Measurements from ENCODE around the gene MAPK11. TPM values are rescaled to one million over a fixed set of nuclear protein-coding genes. Genes with fewer than 3 reads are reported as not detected.

Gene MAPK11
- total RNA-seq, 1 experiment from 2014 or later, result 19.3 TPM

DNA sequence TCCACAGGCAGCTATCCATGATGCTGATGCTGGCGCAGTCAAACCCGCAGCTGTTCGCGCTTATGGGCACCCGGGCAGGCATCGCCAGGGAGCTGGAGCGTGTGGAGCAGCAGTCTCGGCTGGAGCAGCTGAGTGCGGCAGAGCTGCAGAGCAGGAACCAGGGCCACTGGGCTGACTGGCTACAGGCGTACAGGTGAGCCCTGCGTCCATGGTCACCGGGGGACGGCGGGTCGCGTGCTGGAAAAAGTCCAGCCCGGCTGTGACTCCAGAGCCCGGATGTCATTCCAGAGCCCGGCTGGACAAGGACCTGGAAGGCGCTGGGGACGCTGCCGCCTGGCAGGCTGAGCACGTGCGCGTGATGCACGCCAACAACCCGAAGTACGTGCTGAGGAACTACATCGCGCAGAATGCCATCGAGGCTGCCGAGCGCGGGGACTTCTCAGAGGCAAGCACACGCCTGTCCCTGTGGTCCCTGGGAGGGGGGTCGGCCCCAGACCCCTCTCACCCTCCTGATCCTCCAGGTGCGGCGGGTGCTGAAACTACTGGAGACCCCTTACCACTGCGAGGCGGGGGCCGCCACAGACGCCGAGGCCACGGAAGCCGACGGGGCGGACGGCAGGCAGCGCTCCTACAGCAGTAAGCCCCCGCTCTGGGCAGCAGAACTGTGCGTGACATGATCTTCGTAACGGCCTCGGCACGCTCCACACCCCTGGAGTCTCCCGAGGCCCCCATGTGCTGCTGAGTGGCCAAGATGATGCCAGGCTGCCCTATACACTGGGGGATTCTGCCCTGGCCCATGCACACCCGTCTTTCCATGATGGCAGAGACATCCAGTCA, 53.3 kb downstream of the MAPK11 start:
- H3K79me2 ChIP-seq (ENCODE audit: insufficient read depth, low read length), result peaks cover 16% of the 10 kb centered on the region; the same call in 1 of the 2 replicates
- intact Hi-C loops (cut with micrococcal nuclease), result no loop called here
- ATAC-seq (no peak), DNase-seq (ENCODE audit: low read depth, low spot score) (no peak)
- POLR2A ChIA-PET, result no interaction called here
- H3K4me2 ChIP-seq (ENCODE audit: low read length), result no peak overlapping the region
- no peak overlapping the region for H3K4me3 ChIP-seq (replicated peaks in 1 of 2; ENCODE audit: low read depth in 1 of 2, low read length in 2 of 2)
- H3K9me2 ChIP-seq (ENCODE audit: insufficient read depth), result no peaks in the 10 kb centered on the region
- H3K36me3 ChIP-seq (ENCODE audit: control insufficient read depth in 1 of 2, insufficient read depth in 2 of 2, low read length in 2 of 2), result peaks cover 26 to 57% of the 10 kb centered on the region in 2 experiments
- CTCF ChIA-PET, result no interaction called here
- H2AFZ ChIP-seq (ENCODE audit: low read depth, low read length, poor library complexity, severe bottlenecking), result no peak overlapping the region
- no peak overlapping the region for H3K9ac ChIP-seq (ENCODE audit: low read length)
- H3K4me1 ChIP-seq (ENCODE audit: control insufficient read depth in 1 of 2, insufficient read depth in 2 of 2, low read length in 2 of 2), result peaks cover 0 to 8% of the 10 kb centered on the region in 2 experiments; a peak in 3 of 4 replicates
- H3K27me3 ChIP-seq (ENCODE audit: insufficient read depth, low read length), result no peaks in the 10 kb centered on the region
- TF ChIP-seq POLR2AphosphoS5 (IDR thresholded peaks at IDR 0.05; ENCODE audit: low read depth, low read length) (no peak), EGR1 (IDR thresholded peaks at IDR 0.05; ENCODE audit: low read depth) (no peak), EZH2phosphoT487 (IDR thresholded peaks at IDR 0.05; ENCODE audit: borderline replicate concordance) (no peak)
- TF ChIP-seq, protein P1, sequence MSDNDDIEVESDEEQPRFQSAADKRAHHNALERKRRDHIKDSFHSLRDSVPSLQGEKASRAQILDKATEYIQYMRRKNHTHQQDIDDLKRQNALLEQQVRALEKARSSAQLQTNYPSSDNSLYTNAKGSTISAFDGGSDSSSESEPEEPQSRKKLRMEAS (IDR thresholded peaks at IDR 0.05), result no peak
- no peaks in the 10 kb centered on the region for H3K9me3 ChIP-seq (ENCODE audit: control insufficient read depth in 1 of 2, insufficient read depth in 1 of 2, low read depth in 1 of 2, low read length in 2 of 2)
- RAD21 ChIA-PET (ENCODE audit: low non-redundant PET in 1 of 2, low total read pairs in 2 of 2, uncharacterized antibody in 2 of 2, unreplicated experiment in 2 of 2), result no interaction called here
- H4K20me1 ChIP-seq (ENCODE audit: insufficient read depth), result no peaks in the 10 kb centered on the region
- BruUV-seq (replicated peaks), result no TSS peak
- H3K27ac ChIP-seq (ENCODE audit: low read depth, low read length), result no peak overlapping the region

DNA sequence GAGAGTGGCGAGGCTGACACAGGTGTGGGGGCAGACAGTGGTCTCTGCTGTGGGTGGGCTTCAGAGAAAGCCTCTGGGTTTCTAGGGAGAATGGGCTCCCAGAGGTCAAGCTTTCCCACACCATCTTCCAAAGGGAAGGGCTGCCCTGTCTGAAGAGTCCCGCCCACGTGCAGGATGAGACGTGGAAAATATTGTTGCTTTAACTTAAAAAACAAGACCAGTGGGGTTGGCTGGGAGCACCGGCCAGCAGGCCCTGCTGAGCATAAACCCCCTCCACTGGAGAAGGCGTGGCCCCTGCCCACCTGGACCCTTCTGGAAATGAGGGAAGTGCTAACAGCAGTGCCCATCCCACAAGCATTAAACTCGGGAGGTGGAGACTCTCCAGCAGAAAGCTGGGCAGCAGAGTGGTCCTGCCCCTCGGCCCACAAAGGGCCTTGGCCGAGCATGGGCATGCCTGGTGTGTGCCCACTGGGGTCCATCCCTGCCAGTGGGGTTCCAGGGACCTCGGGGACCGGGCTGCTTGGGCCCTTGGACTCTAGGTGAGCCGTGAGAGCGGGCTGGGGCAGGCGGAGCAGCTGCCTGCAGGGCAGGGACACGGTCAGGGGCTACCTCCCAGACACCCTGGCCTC, 54.0 kb downstream of the MAPK11 start:
- no peak for ATAC-seq
- H3K27ac ChIP-seq (ENCODE audit: low read depth, low read length), result no peak overlapping the region
- H4K20me1 ChIP-seq (ENCODE audit: insufficient read depth), result no peaks in the 10 kb centered on the region
- H3K4me3 ChIP-seq (replicated peaks in 1 of 2; ENCODE audit: low read depth in 1 of 2, low read length in 2 of 2), result no peak overlapping the region
- no peak overlapping the region for H2AFZ ChIP-seq (ENCODE audit: low read depth, low read length, poor library complexity, severe bottlenecking)
- no peak for DNase-seq (ENCODE audit: low read depth, low spot score)
- ChIA-PET CTCF (no interaction called here), RAD21 (ENCODE audit: low non-redundant PET in 1 of 2, low total read pairs in 2 of 2, uncharacterized antibody in 2 of 2, unreplicated experiment in 2 of 2) (no interaction called here), POLR2A (no interaction called here)
- intact Hi-C loops (cut with micrococcal nuclease), result no loop called here
- H3K27me3 ChIP-seq (ENCODE audit: insufficient read depth, low read length), result no peaks in the 10 kb centered on the region
- peaks cover 17% of the 10 kb centered on the region; the same call in 1 of the 2 replicates for H3K79me2 ChIP-seq (ENCODE audit: insufficient read depth, low read length)
- no TSS peak for BruUV-seq (replicated peaks)
- no peak overlapping the region for H3K4me2 ChIP-seq (ENCODE audit: low read length)
- H3K4me1 ChIP-seq (ENCODE audit: control insufficient read depth in 1 of 2, insufficient read depth in 2 of 2, low read length in 2 of 2), result peaks cover 0 to 8% of the 10 kb centered on the region in 2 experiments; a peak in 3 of 4 replicates
- no peaks in the 10 kb centered on the region for H3K9me3 ChIP-seq (ENCODE audit: control insufficient read depth in 1 of 2, insufficient read depth in 1 of 2, low read depth in 1 of 2, low read length in 2 of 2)
- H3K36me3 ChIP-seq (ENCODE audit: control insufficient read depth in 1 of 2, insufficient read depth in 2 of 2, low read length in 2 of 2), result peaks cover 23 to 50% of the 10 kb centered on the region in 2 experiments
- H3K9ac ChIP-seq (ENCODE audit: low read length), result no peak overlapping the region
- no peaks in the 10 kb centered on the region for H3K9me2 ChIP-seq (ENCODE audit: insufficient read depth)
- TF ChIP-seq, protein P1 (IDR thresholded peaks at IDR 0.05), result no peak
- no peak for TF ChIP-seq ELF1 (IDR thresholded peaks at IDR 0.05; ENCODE audit: borderline replicate concordance, low read depth)
- TF ChIP-seq, protein P2, sequence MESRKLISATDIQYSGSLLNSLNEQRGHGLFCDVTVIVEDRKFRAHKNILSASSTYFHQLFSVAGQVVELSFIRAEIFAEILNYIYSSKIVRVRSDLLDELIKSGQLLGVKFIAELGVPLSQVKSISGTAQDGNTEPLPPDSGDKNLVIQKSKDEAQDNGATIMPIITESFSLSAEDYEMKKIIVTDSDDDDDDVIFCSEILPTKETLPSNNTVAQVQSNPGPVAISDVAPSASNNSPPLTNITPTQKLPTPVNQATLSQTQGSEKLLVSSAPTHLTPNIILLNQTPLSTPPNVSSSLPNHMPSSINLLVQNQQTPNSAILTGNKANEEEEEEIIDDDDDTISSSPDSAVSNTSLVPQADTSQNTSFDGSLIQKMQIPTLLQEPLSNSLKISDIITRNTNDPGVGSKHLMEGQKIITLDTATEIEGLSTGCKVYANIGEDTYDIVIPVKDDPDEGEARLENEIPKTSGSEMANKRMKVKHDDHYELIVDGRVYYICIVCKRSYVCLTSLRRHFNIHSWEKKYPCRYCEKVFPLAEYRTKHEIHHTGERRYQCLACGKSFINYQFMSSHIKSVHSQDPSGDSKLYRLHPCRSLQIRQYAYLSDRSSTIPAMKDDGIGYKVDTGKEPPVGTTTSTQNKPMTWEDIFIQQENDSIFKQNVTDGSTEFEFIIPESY (IDR thresholded peaks at IDR 0.05; ENCODE audit: extremely low read depth, insufficient replicate concordance, low read length), result no peak
- no peak for TF ChIP-seq YY1 (IDR thresholded peaks at IDR 0.05; ENCODE audit: extremely low read depth, insufficient replicate concordance, low read depth, low read length)
- no peak for TF ChIP-seq CEBPB (IDR thresholded peaks at IDR 0.05; ENCODE audit: low read depth)
- no peak for TF ChIP-seq SP1 (IDR thresholded peaks at IDR 0.05; ENCODE audit: low read depth)
- TF ChIP-seq TCF7L2 (IDR thresholded peaks at IDR 0.05; ENCODE audit: borderline replicate concordance, extremely low read depth, insufficient read depth, insufficient read length), result no peak
- no peak for TF ChIP-seq POLR2A (IDR thresholded peaks at IDR 0.05; ENCODE audit: borderline replicate concordance, extremely low read depth, insufficient read depth, insufficient read length)
- no peak for TF ChIP-seq JUND (IDR thresholded peaks at IDR 0.05)
- TF ChIP-seq RAD21 (IDR thresholded peaks at IDR 0.05; ENCODE audit: low read depth), result no peak
- no peak for TF ChIP-seq CTCF (IDR thresholded peaks at IDR 0.05 in 2 of 3, conservative IDR thresholded peaks at IDR 0.05 in 1 of 3; ENCODE audit: borderline replicate concordance in 1 of 3, insufficient read depth in 1 of 3, low read depth in 2 of 3, low read length in 2 of 3)
